Stimulated activated CD4-positive, alpha-beta T cell treated with anti-CD3 and anti-CD28 coated beads, TNF-alpha, amount 100 ng/mL, for 4 hours (primary cell): ENCODE data around the gene GKAP1.
"Not testable (repeated sequence)": the region's sequence is repeated elsewhere in the genome, so short reads cannot be mapped to it uniquely, and the experiment has no call there.

ENCODE experiments used
- DNase-seq, 3 experiments: peaks; one replicate each; pipeline ENCODE4 v3.0.0-alpha.2; 2020; ENCODE audit warnings: low read depth in 3 of 3

GKAP1 gene

GRCh38 chr9:83728591-83729368, 88.8 kb downstream of the GKAP1 start:
- not testable (repeated sequence) for DNase-seq

DNA sequence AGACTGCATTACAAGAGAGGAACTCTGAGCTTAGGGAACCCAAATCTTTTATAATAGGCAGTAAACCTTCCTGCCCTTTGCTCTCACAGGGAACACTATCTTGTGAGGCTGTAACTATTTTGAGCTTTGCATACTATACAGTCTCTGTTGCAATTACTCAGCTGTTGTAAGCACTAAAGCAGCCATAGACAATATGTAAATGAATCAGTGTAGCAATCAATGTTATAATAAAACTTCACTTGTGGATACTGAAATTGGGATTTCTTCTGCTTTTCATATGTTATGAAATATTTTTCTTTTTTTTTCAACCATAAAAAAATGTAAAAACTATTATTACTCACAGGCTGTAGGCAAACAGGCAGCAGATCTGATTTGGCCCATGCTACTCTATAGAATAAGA, 93.1 kb downstream of the GKAP1 start:
- DNase-seq = no peak

GRCh38 chr9:83722726-83723495, 94.7 kb downstream of the GKAP1 start:
- DNase-seq = no peak

- no peak for DNase-seq
Observed at GRCh38 chr9:83721509-83721908, 96.1 kb downstream of the GKAP1 start.

DNA sequence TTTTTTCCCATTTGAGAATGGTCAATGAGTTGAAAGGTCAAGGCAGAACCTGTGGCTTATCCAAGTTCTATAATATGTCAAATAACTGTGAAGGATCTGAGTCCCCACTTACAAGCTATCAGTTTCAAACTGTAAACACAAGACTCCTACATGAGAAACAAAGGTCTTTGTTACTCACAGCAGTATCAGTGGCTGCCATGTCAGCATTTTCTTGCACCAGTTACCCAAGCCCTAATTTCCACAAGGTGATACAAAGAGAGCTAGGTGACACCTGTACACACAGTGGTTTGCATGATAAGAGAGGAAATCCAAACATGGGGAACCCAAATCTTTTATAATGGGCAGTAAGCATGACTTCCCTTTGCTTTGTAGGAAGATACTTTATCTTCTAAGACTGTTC, 101.8 kb downstream of the GKAP1 start:
- DNase-seq = no peak

DNA sequence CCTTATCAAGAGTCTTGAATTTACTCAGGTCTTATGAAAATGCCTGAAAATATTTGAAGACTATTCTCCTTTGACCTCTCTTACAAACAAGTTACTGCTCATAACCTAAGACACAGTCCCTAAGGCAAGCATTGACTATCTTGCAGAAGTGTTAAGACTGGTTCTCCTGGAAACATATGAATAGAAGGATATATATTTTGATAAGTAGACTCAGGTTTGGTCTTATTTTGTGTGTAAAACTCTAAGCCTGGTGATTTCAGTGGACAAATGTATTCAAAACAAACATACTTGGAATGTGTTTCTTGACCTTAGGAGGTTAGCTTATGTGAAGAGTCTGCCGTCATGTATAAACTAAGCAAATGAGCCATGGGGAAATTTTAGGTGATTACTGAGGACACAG, 102.3 kb downstream of the GKAP1 start:
- no peak for DNase-seq

DNA sequence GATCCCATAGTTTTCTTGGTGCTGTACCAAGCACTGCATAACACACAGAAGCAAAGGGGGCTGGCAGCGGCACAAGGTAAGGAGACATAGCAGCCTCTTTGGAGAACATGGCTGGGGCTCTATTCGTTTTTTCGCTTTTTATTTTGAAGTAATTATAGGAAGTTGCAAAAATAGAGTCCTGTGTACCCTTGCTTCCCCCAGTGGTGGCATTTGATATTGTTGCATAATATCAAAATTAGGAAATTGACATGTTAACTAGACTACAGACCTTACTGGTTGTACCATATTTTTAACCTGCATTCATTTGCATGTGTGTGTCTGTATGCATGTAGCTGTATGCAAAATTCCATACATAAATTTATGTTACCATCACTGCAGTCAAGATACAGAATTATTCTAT, 103.2 kb downstream of the GKAP1 start:
- no peak for DNase-seq

GRCh38 chr9:83708515-83709158, 108.9 kb downstream of the GKAP1 start:
- DNase-seq = peak; percentile 21 to 33 (median 22)

DNA sequence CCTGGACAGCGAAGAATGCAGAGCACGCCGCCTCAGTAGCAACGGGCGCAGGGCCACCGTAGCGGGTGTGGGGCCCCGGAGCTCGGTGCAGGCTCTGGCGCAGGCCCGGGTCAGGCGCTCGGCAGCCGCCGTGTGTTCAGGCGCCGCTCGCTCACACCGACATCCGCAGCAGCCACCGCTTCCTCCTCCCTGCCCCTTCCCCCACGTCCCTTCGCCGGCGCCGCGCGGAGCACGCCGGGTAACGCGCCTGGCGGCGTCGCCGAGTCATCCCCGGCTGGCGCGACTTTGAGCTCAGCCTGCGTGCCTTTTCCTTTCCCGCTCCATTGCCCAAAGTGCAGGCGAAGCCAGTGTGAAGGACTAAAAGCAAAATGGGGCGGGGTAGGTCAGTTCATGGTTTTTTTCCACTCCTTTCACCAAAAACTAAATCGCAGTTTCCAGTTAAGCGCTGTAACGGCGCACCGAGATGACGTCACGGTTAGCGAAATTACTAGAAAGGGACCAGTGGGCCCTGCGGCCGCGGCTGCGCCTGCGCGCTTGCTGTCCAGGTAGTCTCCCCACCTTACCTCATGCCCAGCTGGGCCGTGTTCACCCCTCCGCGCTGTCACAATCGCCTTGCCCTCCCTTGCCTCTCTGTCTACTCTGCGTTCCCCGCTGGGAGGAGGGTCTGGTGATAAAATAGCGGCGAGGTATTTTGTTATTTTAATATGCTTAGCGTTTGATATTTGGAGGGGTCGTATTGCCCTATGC, 109.6 kb downstream of the GKAP1 start, which contains the start of gene UBQLN1:
TSS of gene UBQLN1 (minus strand) at position 191 of the 747 bp plus-strand sequence. CDS start 279 bp downstream, outside the sequence.
- DNase-seq = peak; percentile 80 to 83 (median 80)

DNA sequence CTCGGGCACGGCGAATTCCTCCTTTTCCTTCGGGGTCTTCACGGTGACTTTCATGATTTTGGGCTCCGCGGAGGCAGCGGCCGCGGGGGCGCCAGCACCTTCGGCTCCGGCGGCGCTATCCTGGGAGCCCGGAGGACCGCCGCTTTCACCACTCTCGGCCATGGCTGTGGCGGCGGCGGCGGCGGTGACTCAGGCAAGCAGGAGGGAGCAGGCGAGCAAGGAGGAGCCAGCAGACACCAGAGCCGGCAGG, 110.1 kb downstream of the GKAP1 start:
- DNase-seq = no peak

DNA sequence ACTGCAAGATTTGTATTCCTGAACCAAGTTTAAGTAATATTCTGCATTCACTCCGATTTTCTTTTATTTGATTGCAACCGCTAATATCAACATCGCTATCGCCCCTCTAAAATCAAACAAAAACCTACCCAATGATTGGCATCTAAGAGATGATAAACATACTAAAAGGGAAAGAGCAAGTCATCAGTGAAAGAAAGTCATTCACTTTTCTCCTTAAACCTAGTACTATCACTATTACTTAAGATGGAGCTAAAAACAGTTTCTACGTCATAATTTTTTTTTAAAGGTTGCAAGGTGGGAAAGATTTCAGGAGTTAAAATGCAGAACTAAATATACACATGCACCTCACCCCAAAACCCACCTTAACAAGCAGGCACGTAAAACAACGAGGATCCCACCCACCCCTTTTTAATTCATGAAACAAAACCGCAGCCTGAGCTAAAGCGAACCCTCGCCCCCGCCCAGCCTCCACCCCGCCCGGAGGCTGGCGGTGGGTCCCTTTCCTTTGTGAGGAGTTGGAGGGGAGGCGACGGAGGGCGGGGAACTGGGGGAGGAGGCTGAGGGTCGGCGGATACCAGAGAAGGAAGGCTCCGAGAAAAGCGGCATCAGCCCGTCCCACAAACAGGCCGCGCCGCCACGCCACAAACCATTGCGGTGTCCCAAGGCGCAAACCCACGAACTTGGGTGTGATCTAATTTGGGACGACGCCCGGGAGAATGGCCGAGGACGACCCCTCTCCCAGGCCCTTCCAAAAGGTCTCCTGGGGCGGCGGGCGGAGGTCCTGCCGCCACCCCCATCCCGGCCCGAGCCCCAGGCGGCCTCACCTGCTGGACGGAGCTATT, 110.7 kb downstream of the GKAP1 start:
- peak; percentile 45 to 61 (median 53) for DNase-seq

- DNase-seq = not testable (repeated sequence)
Observed at GRCh38 chr9:83705219-83705651, 112.3 kb downstream of the GKAP1 start.

DNA sequence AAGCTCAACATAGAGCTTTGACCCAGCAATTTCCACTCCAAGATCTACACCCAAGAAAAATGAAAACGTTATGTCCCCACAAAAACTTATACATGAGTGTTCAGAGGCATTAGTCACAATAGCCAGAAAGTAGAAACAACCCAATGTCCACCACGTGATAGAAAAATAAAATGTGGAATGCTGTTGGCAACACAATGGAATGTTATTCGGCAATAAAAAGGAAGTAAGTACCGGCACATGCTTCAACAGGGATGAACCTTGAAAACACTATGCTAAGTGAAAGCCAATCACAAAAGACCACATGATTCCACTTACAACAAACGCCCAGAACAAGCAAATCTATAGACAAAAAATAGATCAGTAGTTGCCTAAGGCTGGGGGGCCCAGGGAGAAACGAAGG, 115.8 kb downstream of the GKAP1 start:
- no peak for DNase-seq

- no peak for DNase-seq
Observed at GRCh38 chr9:83701286-83701685, 116.3 kb downstream of the GKAP1 start.

- no peak for DNase-seq
Observed at GRCh38 chr9:83699615-83700014, 118.0 kb downstream of the GKAP1 start.

- no peak for DNase-seq
Observed at GRCh38 chr9:83698976-83699585, 118.5 kb downstream of the GKAP1 start.

DNA sequence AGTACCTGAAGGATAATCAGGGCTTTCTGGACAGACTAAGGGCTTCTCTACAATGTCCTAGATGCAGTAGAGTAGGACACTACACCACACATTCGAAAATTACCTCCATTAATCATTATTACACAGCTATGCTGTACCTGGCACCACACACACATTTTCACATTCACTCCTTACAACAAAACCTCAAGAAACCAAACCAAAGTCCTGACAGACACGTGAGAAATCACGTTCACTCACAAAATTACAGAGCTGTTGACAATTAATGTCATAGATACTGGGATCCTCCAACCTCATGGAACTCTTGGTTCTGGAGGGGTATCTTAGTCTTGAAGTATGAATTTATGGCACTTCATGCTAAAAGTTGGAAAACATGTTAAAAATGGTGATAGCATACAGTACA, 126.1 kb downstream of the GKAP1 start:
- DNase-seq = no peak
